PC-9 (cell line): Measurements from ENCODE around the gene ZNF724. TPM values are rescaled to one million over a fixed set of nuclear protein-coding genes. Genes with fewer than 3 reads are reported as not detected.

Source experiments
- BruUV-seq: library from RNA; stranded (reverse); fragments of 400-500 nt; replicated peaks from 2 replicates; lab custom pipeline; 2021; lab: Mats Ljungman, UMichigan
- CTCF ChIA-PET: fragments of 300-600 bp; sonication (Branson Sonifier 250); formaldehyde crosslinking; loops from one replicate; lab custom pipeline; 2022; ENCODE audit warnings: antibody characterized with exemption; lab: Charles Lee
- POLR2A ChIA-PET: fragments of 300-600 bp; sonication (Branson Sonifier 250); formaldehyde crosslinking; loops from one replicate; lab custom pipeline; 2022; ENCODE audit warnings: antibody characterized with exemption; ENCODE audit not compliant: unreplicated experiment; lab: Charles Lee
- DNase-seq, 2 experiments: peaks; one replicate each; pipeline versions ENCODE4 v3.0.0 to v3.0.0-alpha.2; 2015 to 2022; ENCODE audit warnings: mixed read lengths in 1 of 2
- H2AFZ ChIP-seq: fragments of 200-600 bp; sonication (generic); 2 replicates; pipeline ENCODE4 v1.8.1; 2017; ENCODE audit warnings: antibody characterized with exemption
- H3F3A ChIP-seq: fragments of 200-600 bp; sonication (generic); 2 replicates; pipeline ENCODE4 v1.8.1; 2017; ENCODE audit warnings: antibody characterized with exemption, mild to moderate bottlenecking, low read depth; ENCODE audit not compliant: insufficient read depth
- H3K27ac ChIP-seq: fragments of 200-600 bp; sonication (generic); 2 replicates; pipeline ENCODE4 v1.6.1; 2016; ENCODE audit warnings: mixed run types
- H3K27me3 ChIP-seq: fragments of 200-600 bp; sonication (generic); 2 replicates; pipeline ENCODE4 v1.6.1; 2016; ENCODE audit warnings: low read depth, mixed run types; ENCODE audit not compliant: insufficient read depth
- H3K36me3 ChIP-seq: fragments of 200-600 bp; sonication (generic); 2 replicates; pipeline ENCODE4 v1.6.1; 2016; ENCODE audit warnings: low read depth, mixed run types
- H3K4me1 ChIP-seq: fragments of 200-600 bp; sonication (generic); replicated peaks from 2 replicates; pipeline ENCODE4 v1.6.1; 2016; ENCODE audit warnings: mixed run types; ENCODE audit not compliant: insufficient read depth
- H3K4me2 ChIP-seq: fragments of 200-600 bp; sonication (generic); 2 replicates; pipeline ENCODE4 v1.6.1; 2017; ENCODE audit warnings: mixed run types
- H3K4me3 ChIP-seq: fragments of 200-600 bp; sonication (generic); 2 replicates; pipeline ENCODE4 v1.6.1; 2016; ENCODE audit warnings: mixed run types
- H3K79me2 ChIP-seq: fragments of 200-600 bp; sonication (generic); 2 replicates; pipeline ENCODE4 v1.6.1; 2017; ENCODE audit warnings: low read depth, mixed run types
- H3K9me2 ChIP-seq: fragments of 200-600 bp; sonication (generic); 2 replicates; pipeline ENCODE4 v1.8.1; 2017; ENCODE audit warnings: mild to moderate bottlenecking; ENCODE audit not compliant: insufficient read depth
- H3K9me3 ChIP-seq: fragments of 200-600 bp; sonication (generic); 2 replicates; pipeline ENCODE4 v1.8.1; 2016; ENCODE audit warnings: low read depth; ENCODE audit not compliant: insufficient read depth
- H4K20me1 ChIP-seq: fragments of 200-600 bp; sonication (generic); 2 replicates; pipeline ENCODE4 v1.8.1; 2017; ENCODE audit not compliant: insufficient read depth
- EZH2 ChIP-seq: fragments of 200-600 bp; sonication (generic); IDR thresholded peaks from 2 replicates; pipeline ENCODE4 v1.8.0; 2017; ENCODE audit warnings: antibody characterized with exemption, low read depth
- intact Hi-C: fragments of 100-400 bp; cut with micrococcal nuclease; formaldehyde crosslinking; loops from one replicate; pipeline ENCODE4 v1.10.0; 2022; ENCODE audit not compliant: unreplicated experiment
- total RNA-seq: library from RNA; stranded (reverse); gene quantifications from 2 replicates; pipeline ENCODE4 v1.2.3, GENCODE V29; 2021
- TF ChIP-seq, protein P1 (sequence below): fragments of 200-600 bp; sonication (generic); conservative IDR thresholded peaks from 2 replicates; pipeline ENCODE4 v1.6.1; 2017; ENCODE audit warnings: mixed run types, antibody characterized with exemption, mild to moderate bottlenecking, moderate library complexity

ZNF724 gene
- total RNA-seq, 1 experiment from 2014 or later, result 8.7 TPM

DNA sequence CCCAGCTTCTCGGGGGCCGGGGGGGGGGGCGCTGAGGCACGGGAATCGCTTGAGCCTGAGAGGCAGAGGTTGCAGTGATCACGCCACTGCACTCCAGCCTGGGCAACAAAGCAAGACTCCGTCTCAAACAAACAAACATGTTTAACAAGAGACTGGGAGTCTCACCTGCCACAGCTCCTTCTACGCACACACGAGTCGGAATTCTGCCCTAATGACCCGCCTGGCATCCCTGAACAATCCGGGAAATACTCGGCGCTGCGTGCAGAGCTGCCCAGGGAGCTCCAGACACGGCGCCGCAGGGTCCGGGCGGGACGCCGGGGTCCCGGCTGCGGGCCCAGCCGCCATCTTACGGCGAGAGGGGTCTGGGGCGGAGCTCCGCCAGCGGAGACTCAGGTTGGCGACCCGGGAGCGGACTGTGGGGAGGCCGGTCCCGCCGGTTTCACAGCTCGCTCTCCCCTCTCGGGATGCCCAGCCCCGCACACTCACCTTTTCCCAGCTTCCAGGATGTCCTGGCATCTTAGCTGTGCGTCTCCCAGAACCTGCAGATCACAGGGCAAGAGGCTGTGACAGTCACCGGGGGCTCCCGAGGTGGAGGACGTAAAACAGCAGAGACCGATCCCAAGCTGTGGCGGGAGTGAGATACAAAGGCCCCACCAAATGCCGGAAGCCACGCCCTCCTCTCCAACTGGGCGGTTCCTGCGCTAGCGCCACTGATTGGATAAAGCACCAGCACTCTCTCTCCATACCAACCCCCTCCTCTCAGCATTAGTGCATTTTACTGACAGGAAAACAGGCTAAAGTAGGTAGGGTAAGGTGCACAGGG, 23.6 kb upstream of the ZNF724 start:
- Histone ChIP-seq H3F3A (no peaks in the 10 kb centered on the region), H3K4me1 (peaks cover 6% of the 10 kb centered on the region), H4K20me1 (no peaks in the 10 kb centered on the region; the same call in 1 of the 2 replicates), H3K4me3 (peak overlapping the region; percentile 95), H3K9me3 (peaks cover 3% of the 10 kb centered on the region; the same call in 1 of the 2 replicates), H3K4me2 (peak overlapping the region; percentile 78), H3K27ac (peak overlapping the region; percentile 37), H3K27me3 (no peaks in the 10 kb centered on the region), H2AFZ (peak overlapping the region; percentile 93), H3K79me2 (peaks cover 27% of the 10 kb centered on the region), H3K36me3 (peaks cover 29% of the 10 kb centered on the region), H3K9me2 (no peaks in the 10 kb centered on the region)
- DNase-seq, result peak; percentile 89 to 93
- TSS peak; percentile 38 for BruUV-seq
- TF ChIP-seq EZH2, result no peak
- TF ChIP-seq, protein P1, sequence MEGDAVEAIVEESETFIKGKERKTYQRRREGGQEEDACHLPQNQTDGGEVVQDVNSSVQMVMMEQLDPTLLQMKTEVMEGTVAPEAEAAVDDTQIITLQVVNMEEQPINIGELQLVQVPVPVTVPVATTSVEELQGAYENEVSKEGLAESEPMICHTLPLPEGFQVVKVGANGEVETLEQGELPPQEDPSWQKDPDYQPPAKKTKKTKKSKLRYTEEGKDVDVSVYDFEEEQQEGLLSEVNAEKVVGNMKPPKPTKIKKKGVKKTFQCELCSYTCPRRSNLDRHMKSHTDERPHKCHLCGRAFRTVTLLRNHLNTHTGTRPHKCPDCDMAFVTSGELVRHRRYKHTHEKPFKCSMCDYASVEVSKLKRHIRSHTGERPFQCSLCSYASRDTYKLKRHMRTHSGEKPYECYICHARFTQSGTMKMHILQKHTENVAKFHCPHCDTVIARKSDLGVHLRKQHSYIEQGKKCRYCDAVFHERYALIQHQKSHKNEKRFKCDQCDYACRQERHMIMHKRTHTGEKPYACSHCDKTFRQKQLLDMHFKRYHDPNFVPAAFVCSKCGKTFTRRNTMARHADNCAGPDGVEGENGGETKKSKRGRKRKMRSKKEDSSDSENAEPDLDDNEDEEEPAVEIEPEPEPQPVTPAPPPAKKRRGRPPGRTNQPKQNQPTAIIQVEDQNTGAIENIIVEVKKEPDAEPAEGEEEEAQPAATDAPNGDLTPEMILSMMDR, result no peak
- POLR2A ChIA-PET, result interaction anchor here (0.8 kb wide), 2 partner anchors 24 to 1314 kb away, joined by 4 to 5 read pairs; partner anchors contain the start of gene ZNF724
- CTCF ChIA-PET, result interaction anchor here (0.6 to 0.7 kb wide), 2 partner anchors 10 to 1757 kb away, joined by 4 to 8 read pairs; no protein-coding TSS in a partner anchor
- intact Hi-C loops, result loop anchor here (1.0 to 10.0 kb wide), 2 partner anchors 24 to 121 kb away; partner anchors contain the start of genes ZNF724 and ZNF91

DNA sequence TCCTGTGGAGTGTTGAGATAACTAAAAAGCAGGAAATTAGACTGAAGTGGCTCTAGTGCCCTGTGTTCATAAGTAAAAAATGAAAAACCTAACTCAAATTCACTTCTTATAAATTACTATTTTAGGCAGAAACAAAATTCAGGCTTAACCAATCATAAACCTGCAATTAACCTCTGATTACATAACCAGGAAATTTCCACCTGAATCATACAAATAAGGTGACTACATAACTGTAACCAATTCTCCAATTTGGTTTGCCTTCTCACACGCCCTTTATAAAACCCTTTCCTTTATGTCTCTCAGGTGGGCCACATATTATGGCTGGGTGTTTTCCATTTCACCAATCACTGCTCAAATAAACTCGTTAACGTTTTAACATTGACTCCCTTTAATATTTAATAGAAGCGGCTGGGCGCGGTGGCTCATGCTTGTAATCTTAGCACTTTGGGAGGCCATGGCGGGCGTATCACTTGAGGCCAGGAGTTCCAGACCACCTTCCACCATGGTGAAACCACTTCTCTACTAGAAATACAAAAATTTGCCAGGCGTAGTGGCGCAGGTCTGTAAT, 22.9 kb upstream of the ZNF724 start:
- no TSS peak for BruUV-seq
- POLR2A ChIA-PET, result interaction anchor here (0.8 kb wide), 1 partner anchor 23 kb away, joined by 4 read pairs; the partner anchor contains the start of gene ZNF724
- TF ChIP-seq, protein P1, result no peak
- no peak for TF ChIP-seq EZH2
- CTCF ChIA-PET, result interaction anchor here (0.7 kb wide), 1 partner anchor 10 kb away, joined by 4 read pairs; no protein-coding TSS in a partner anchor
- no peak for DNase-seq
- H3K4me3 ChIP-seq, result peak overlapping the region; percentile 95
- intact Hi-C loops, result loop anchor here (1.0 to 10.0 kb wide), 2 partner anchors 23 to 122 kb away; partner anchors contain the start of genes ZNF724 and ZNF91
- H3K36me3 ChIP-seq, result peaks cover 35% of the 10 kb centered on the region
- H2AFZ ChIP-seq, result peak overlapping the region; percentile 93
- H3K4me1 ChIP-seq, result peaks cover 6% of the 10 kb centered on the region
- H3K79me2 ChIP-seq, result peaks cover 27% of the 10 kb centered on the region
- no peaks in the 10 kb centered on the region; the same call in 1 of the 2 replicates for H4K20me1 ChIP-seq
- H3K9me3 ChIP-seq, result peaks cover 5% of the 10 kb centered on the region; the same call in 1 of the 2 replicates
- no peaks in the 10 kb centered on the region for H3F3A ChIP-seq
- no peaks in the 10 kb centered on the region for H3K9me2 ChIP-seq
- peak overlapping the region; percentile 37; the same call in 1 of the 2 replicates for H3K27ac ChIP-seq
- H3K27me3 ChIP-seq, result no peaks in the 10 kb centered on the region
- peak overlapping the region; percentile 78 for H3K4me2 ChIP-seq

DNA sequence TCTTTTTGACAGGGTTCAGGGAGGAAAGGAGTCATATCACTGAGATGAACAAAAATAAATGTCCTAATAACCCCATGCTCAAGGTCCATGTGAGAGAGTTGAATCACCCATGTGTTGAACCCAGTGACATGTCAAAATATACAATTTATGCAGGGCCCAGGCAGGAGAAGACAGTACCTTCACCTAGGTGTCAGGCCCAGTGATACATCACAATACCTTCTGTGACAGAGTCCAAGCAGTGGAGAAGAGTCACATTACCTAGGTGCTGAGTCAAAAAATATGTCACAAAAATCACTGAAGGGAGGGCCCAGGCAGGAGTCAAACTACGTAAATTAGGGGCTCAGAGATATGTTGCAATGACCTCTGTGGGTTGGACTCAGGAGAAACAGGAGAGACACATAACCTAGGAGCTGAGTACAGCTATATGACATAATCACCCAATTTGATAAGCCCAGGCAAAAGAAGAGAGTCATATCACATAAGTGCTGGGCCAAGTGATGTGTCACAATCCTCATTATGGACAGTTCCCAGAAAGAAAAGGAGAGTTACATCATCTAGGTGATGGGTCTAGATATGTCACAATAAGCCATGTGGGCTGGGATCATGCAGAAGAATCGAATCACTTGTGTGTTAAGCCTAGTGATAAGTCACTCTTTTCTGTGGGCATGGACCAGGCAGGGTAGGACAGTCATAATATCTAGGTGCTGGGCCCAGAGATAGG, 13.8 kb upstream of the ZNF724 start:
- Histone ChIP-seq H3K79me2 (no peaks in the 10 kb centered on the region), H3K9me2 (no peaks in the 10 kb centered on the region), H3K4me1 (no peaks in the 10 kb centered on the region), H3K27ac (no peak overlapping the region), H3K36me3 (peaks cover 34% of the 10 kb centered on the region), H4K20me1 (no peaks in the 10 kb centered on the region), H3K4me2 (no peak overlapping the region), H3K27me3 (no peaks in the 10 kb centered on the region), H2AFZ (no peak overlapping the region), H3K4me3 (no peak overlapping the region), H3F3A (0 out of 2 replicates have a peak, but pooled peaks cover 4% of the 10 kb centered on the region), H3K9me3 (0 out of 2 replicates have a peak, but pooled peaks cover 3% of the 10 kb centered on the region)
- no peak for TF ChIP-seq EZH2
- no TSS peak for BruUV-seq
- no peak for DNase-seq
- intact Hi-C loops, result no loop called here
- ChIA-PET POLR2A (no interaction called here), CTCF (no interaction called here)
